DOHH2 (cell line): ENCODE measurements around the gene TRPM3.

Source experiments
- EZH2phosphoT487 ChIP-seq: fragments of 200-600 bp; sonication (generic); IDR thresholded peaks from 2 replicates; pipeline ENCODE4 v1.6.1; 2017; ENCODE audit warnings: borderline replicate concordance, mild to moderate bottlenecking, antibody characterized with exemption, low read length, moderate library complexity, mixed read lengths
- TF ChIP-seq, protein P1 (sequence below): fragments of 200-600 bp; sonication (generic); IDR thresholded peaks from one replicate; pipeline ENCODE4 v1.5.1; 2014; ENCODE audit warnings: antibody characterized with exemption, mild to moderate bottlenecking, low read depth, low read length; ENCODE audit not compliant: poor library complexity, severe bottlenecking

DNA sequence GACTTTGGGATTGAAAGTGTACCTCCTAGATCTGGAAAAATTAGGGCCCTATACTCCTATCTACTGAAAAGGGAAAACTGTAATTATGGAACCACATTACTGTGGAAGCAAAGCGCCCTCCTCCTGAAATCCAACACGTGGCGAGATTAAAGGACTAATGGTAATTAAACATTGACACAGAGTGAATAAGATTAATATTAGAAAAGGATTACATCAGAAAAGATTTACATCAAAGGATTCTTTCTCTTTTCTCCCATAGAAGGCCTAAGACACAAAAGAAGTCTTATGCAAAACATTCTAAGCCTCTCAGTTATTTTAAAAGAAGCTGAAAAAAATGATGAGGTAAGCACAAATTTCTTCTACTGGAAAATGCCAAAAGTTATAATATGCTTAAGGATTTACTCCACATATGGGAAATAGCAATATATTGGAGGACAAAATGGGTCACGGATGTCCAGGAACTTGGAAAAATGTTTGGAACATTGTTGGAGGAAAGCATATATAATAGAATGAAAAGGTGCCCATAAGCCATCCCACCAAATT, 227.8 kb downstream of the TRPM3 start:
- TF ChIP-seq, protein P1, sequence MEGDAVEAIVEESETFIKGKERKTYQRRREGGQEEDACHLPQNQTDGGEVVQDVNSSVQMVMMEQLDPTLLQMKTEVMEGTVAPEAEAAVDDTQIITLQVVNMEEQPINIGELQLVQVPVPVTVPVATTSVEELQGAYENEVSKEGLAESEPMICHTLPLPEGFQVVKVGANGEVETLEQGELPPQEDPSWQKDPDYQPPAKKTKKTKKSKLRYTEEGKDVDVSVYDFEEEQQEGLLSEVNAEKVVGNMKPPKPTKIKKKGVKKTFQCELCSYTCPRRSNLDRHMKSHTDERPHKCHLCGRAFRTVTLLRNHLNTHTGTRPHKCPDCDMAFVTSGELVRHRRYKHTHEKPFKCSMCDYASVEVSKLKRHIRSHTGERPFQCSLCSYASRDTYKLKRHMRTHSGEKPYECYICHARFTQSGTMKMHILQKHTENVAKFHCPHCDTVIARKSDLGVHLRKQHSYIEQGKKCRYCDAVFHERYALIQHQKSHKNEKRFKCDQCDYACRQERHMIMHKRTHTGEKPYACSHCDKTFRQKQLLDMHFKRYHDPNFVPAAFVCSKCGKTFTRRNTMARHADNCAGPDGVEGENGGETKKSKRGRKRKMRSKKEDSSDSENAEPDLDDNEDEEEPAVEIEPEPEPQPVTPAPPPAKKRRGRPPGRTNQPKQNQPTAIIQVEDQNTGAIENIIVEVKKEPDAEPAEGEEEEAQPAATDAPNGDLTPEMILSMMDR: no peak
- TF ChIP-seq EZH2phosphoT487: no peak
